Keratinocyte (primary cell): ENCODE results near the gene LAMA3. TPM values are rescaled to one million over a fixed set of nuclear protein-coding genes. Genes with fewer than 3 reads are reported as not detected.

Experiments
- DNase-seq: peaks from one replicate; pipeline ENCODE4 v3.0.0-alpha.2; 2011; ENCODE audit warnings: low read depth, missing footprints, low spot score
- FAIRE-seq: peaks from 2 replicates; lab custom pipeline; 2011; peaks lifted over from hg19 to GRCh38; lab: Jason Lieb, UNC
- H2AFZ ChIP-seq: 2 replicates; pipeline ENCODE4 v1.6.0; 2012; ENCODE audit warnings: low read length, control low read depth, inconsistent platforms; ENCODE audit not compliant: control insufficient read depth
- H3K27ac ChIP-seq: 2 replicates; pipeline ENCODE4 v1.5.1; 2011; ENCODE audit warnings: low read length; ENCODE audit not compliant: control insufficient read depth, insufficient read depth
- H3K27me3 ChIP-seq: 3 replicates; pipeline ENCODE4 v1.6.0; 2011; ENCODE audit warnings: low read length; ENCODE audit not compliant: control insufficient read depth, insufficient read depth; ENCODE audit errors: extremely low read depth
- H3K36me3 ChIP-seq, 2 experiments: 2 replicates in 1 of 2; 3 replicates in 1 of 2; pipeline ENCODE4 v1.5.1; 2011; ENCODE audit warnings: low read length in 2 of 2, mild to moderate bottlenecking in 1 of 2; ENCODE audit not compliant: control insufficient read depth in 2 of 2, insufficient read depth in 2 of 2; ENCODE audit errors: extremely low read depth in 1 of 2
- H3K4me1 ChIP-seq: 3 replicates; pipeline ENCODE4 v1.5.1; 2011; ENCODE audit warnings: low read length; ENCODE audit not compliant: control insufficient read depth, insufficient read depth; ENCODE audit errors: extremely low read depth
- H3K4me2 ChIP-seq: 3 replicates; pipeline ENCODE4 v1.6.0; 2011; ENCODE audit warnings: low read depth, low read length; ENCODE audit not compliant: control insufficient read depth, insufficient read depth; ENCODE audit errors: extremely low read depth
- H3K4me3 ChIP-seq, 3 experiments: fragments of 200-600 bp in 1 of 3; sonication (generic) in 1 of 3; 2 replicates in 2 of 3; 3 replicates in 1 of 3; pipeline ENCODE4 v1.5.1; 2011 to 2016; ENCODE audit warnings: low read length in 3 of 3, mild to moderate bottlenecking in 3 of 3, control low read depth in 2 of 3, inconsistent platforms in 1 of 3, low read depth in 1 of 3, mixed read lengths in 1 of 3, mixed run types in 1 of 3, moderate library complexity in 1 of 3; ENCODE audit not compliant: control insufficient read depth in 2 of 3, insufficient read depth in 2 of 3; ENCODE audit errors: extremely low read depth in 1 of 3
- H3K79me2 ChIP-seq: 2 replicates; pipeline ENCODE4 v1.6.0; 2012; ENCODE audit warnings: low read length; ENCODE audit not compliant: control insufficient read depth, insufficient read depth
- H3K9ac ChIP-seq: 3 replicates; pipeline ENCODE4 v1.6.0; 2011; ENCODE audit warnings: low read length; ENCODE audit not compliant: control insufficient read depth, insufficient read depth; ENCODE audit errors: extremely low read depth
- H3K9me1 ChIP-seq: 3 replicates; pipeline ENCODE4 v1.6.0; 2011; ENCODE audit warnings: low read length; ENCODE audit not compliant: control insufficient read depth, insufficient read depth; ENCODE audit errors: extremely low read depth
- H3K9me3 ChIP-seq: 2 replicates; pipeline ENCODE4 v1.5.1; 2012; ENCODE audit warnings: low read depth, low read length; ENCODE audit not compliant: control insufficient read depth
- H4K20me1 ChIP-seq: 3 replicates; pipeline ENCODE4 v1.6.0; 2011; ENCODE audit warnings: low read length; ENCODE audit not compliant: control insufficient read depth, insufficient read depth; ENCODE audit errors: extremely low read depth
- EZH2 ChIP-seq: IDR thresholded peaks from one replicate; pipeline ENCODE4 v1.6.1; 2012; ENCODE audit warnings: inconsistent platforms, mild to moderate bottlenecking, low read length, moderate library complexity
- dilution Hi-C: fragments of 300-500 bp; cut with MboI; formaldehyde crosslinking; loops from one replicate; pipeline ENCODE4 v1.7.0; 2020; ENCODE audit warnings: low sequenced_read_pairs; ENCODE audit not compliant: extremely low pct_ligation_motif_present
- polyA plus RNA-seq, 5 experiments: library from polyadenylated mRNA; depleted of rRNA in 3 of 5; stranded (reverse) in 3 of 5; stranded (forward) in 1 of 5; unstranded in 1 of 5; fragments of >200 nt; gene quantifications; 1 replicate in 1 of 5; 2 replicates in 3 of 5; 3 replicates in 1 of 5; pipeline versions ENCODE4 v1.2.1 to v1.2.3, GENCODE V29; 2011 to 2012; ENCODE audit warnings: missing spikeins in 2 of 5, low read depth in 1 of 5, low replicate concordance in 1 of 5
- TF ChIP-seq, protein P1 (sequence below), 3 experiments: IDR thresholded peaks in 1 of 3; conservative IDR thresholded peaks in 1 of 3; optimal IDR thresholded peaks in 1 of 3; 2 replicates in 2 of 3; 3 replicates in 1 of 3; pipeline versions ENCODE3 to v1.5.1; 2011; ENCODE audit warnings: low read length in 3 of 3, mild to moderate bottlenecking in 3 of 3, moderate library complexity in 2 of 3, control low read depth in 1 of 3, inconsistent platforms in 1 of 3; ENCODE audit not compliant: insufficient read depth in 2 of 3; ENCODE audit errors: extremely low read depth in 1 of 3

Gene LAMA3
- polyA plus RNA-seq, 1 donor (not counting 4 experiments of a cell fraction or from before 2014, with no cell fraction given) = 1,944 TPM

DNA sequence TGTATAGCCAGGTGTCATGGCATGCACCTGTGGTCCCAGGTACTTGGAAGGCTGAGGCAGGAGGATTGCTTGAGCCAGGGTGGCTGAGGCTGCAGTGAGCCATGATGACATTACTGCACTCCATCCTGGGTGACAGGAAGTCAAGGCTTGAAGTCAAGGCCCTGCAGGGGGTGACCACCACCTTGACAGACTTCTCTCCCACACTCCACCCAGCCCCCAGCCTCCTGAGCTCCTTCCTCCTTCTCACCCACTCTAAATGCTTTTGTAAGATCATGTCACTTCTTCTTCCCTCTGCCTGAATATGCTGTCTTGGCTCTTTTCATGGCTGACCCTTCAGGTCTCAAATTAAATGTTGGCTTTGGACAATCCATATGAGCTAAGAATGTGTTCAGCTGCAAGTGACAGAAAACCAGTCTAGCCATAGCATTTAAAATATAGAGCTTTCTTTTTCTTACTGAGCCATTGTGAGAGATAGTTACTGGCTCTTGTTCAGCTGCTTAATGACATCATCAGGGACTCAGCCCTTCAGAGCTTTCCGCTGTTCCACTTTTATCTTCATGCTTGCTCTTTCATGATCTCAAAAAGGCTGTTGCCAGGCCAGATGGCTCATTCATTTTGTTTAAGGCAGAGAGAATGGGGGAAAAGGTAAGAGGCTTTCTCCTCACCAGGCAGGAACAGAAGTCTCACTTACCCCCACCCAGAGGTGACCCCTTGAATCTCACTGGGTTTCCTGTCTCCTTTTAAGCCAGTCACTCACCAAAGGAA is 288.6 kb downstream of the LAMA3 start:
- H3K36me3 ChIP-seq = no peaks in the 10 kb centered on the region
- H3K4me1 ChIP-seq = no peaks in the 10 kb centered on the region
- TF ChIP-seq, protein P1, sequence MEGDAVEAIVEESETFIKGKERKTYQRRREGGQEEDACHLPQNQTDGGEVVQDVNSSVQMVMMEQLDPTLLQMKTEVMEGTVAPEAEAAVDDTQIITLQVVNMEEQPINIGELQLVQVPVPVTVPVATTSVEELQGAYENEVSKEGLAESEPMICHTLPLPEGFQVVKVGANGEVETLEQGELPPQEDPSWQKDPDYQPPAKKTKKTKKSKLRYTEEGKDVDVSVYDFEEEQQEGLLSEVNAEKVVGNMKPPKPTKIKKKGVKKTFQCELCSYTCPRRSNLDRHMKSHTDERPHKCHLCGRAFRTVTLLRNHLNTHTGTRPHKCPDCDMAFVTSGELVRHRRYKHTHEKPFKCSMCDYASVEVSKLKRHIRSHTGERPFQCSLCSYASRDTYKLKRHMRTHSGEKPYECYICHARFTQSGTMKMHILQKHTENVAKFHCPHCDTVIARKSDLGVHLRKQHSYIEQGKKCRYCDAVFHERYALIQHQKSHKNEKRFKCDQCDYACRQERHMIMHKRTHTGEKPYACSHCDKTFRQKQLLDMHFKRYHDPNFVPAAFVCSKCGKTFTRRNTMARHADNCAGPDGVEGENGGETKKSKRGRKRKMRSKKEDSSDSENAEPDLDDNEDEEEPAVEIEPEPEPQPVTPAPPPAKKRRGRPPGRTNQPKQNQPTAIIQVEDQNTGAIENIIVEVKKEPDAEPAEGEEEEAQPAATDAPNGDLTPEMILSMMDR (optimal IDR thresholded peaks at IDR 0.05 in 1 of 3, IDR thresholded peaks at IDR 0.05 in 1 of 3, conservative IDR thresholded peaks at IDR 0.05 in 1 of 3; ENCODE audit: extremely low read depth in 1 of 3, insufficient read depth in 2 of 3, low read length in 3 of 3) = no peak
- TF ChIP-seq EZH2 = no peak
- no peak overlapping the region for H2AFZ ChIP-seq
- no peak overlapping the region for H3K4me2 ChIP-seq
- dilution Hi-C loops = no loop called here
- no peaks in the 10 kb centered on the region for H3K9me3 ChIP-seq
- no peak overlapping the region for H3K4me3 ChIP-seq
- no peaks in the 10 kb centered on the region for H3K9me1 ChIP-seq
- peak; percentile 17 for FAIRE-seq
- H3K9ac ChIP-seq = no peak overlapping the region
- peaks cover 16% of the 10 kb centered on the region for H3K27me3 ChIP-seq
- no peaks in the 10 kb centered on the region for H4K20me1 ChIP-seq
- no peaks in the 10 kb centered on the region for H3K79me2 ChIP-seq
- H3K27ac ChIP-seq = no peak overlapping the region
- no peak for DNase-seq

DNA sequence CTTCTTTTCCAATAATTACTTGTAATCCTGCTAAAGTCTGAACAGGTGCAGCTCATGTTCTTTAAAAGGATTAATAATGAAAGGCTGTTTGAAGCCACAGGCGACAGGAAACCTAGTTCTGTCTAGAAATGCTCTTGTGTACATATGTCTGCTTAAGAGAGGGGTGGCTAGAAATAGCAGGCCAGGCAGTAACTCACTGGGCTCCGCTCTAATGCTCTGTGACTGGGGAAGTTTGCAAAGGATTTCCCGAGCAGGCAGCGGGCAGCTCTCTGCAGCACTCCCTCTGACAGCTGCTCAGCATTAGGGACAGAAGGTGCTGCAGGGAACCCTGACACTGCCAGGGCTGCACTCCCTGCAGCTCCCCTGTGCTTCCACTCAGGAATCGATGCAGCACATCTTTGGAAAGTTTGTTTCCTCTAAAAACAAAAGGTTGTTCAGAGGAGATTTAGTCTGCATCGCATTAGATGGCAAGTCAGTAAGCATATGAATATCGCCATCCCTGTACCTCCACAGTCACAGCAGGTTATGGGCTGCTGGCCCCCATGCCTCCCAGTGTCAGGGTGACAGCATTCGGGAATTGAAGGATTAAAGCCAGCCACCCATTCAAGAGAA is 292.2 kb downstream of the LAMA3 start:
- no peaks in the 10 kb centered on the region for H3K4me1 ChIP-seq
- no peaks in the 10 kb centered on the region for H3K9me3 ChIP-seq
- dilution Hi-C loops = no loop called here
- peaks cover 16% of the 10 kb centered on the region for H3K27me3 ChIP-seq
- H3K36me3 ChIP-seq = no peaks in the 10 kb centered on the region
- no peaks in the 10 kb centered on the region for H3K9me1 ChIP-seq
- H4K20me1 ChIP-seq = no peaks in the 10 kb centered on the region
- no peak for FAIRE-seq
- H3K9ac ChIP-seq = no peak overlapping the region
- H3K27ac ChIP-seq = no peak overlapping the region
- TF ChIP-seq, protein P1 (optimal IDR thresholded peaks at IDR 0.05 in 1 of 3, IDR thresholded peaks at IDR 0.05 in 1 of 3, conservative IDR thresholded peaks at IDR 0.05 in 1 of 3; ENCODE audit: extremely low read depth in 1 of 3, insufficient read depth in 2 of 3, low read length in 3 of 3) = no peak
- TF ChIP-seq EZH2 = no peak
- H2AFZ ChIP-seq = no peak overlapping the region
- H3K4me3 ChIP-seq = no peak overlapping the region
- H3K79me2 ChIP-seq = no peaks in the 10 kb centered on the region
- H3K4me2 ChIP-seq = no peak overlapping the region
- no peak for DNase-seq
